ENCODE data around the gene RABEP2. TPM values are rescaled to one million over a fixed set of nuclear protein-coding genes. Genes with fewer than 3 reads are reported as not detected.

Gene RABEP2
- total and polyA plus RNA-seq, 9 of the 15 experiments (the other 6 are each of a cell fraction or from before 2014, with no cell fraction given) = 0.15 to 13.4 (median 3.5) TPM

GRCh38 chr16:28950648-28951409, 25.8 kb upstream of the RABEP2 start, which contains the start of gene NFATC2IP (continued):
- TF ChIP-seq ZNF518B (CRISPR knock-in tag; IDR thresholded peaks at IDR 0.05) (no peak), NR1H2 (CRISPR knock-in tag; IDR thresholded peaks at IDR 0.05) (no peak), NR2C2 (CRISPR knock-in tag; IDR thresholded peaks at IDR 0.05) (no peak), NR2C2 (tag; IDR thresholded peaks at IDR 0.05) (peak; percentile 43; the same call in 1 of the 2 replicates), IRF9 (tag; IDR thresholded peaks at IDR 0.05) (no peak), KLF1 (tag; IDR thresholded peaks at IDR 0.05) (no peak), TAF15 (IDR thresholded peaks at IDR 0.05; ENCODE audit: low read depth, low read length) (no peak), ZBTB26 (CRISPR knock-in tag; IDR thresholded peaks at IDR 0.05) (no peak), CBFA2T3 (IDR thresholded peaks at IDR 0.05) (no peak), ZNF146 (CRISPR knock-in tag; IDR thresholded peaks at IDR 0.05; ENCODE audit: unreplicated experiment) (no peak), OTX1 (CRISPR knock-in tag; IDR thresholded peaks at IDR 0.05) (0 out of 2 replicates have a peak, but pooled peaks have one; percentile 38), CSDE1 (IDR thresholded peaks at IDR 0.05) (no peak), ZNF778 (CRISPR knock-in tag; IDR thresholded peaks at IDR 0.05) (no peak), MEF2D (tag; conservative IDR thresholded peaks at IDR 0.05; ENCODE audit: low read depth) (no peak), ZNF507 (tag; conservative IDR thresholded peaks at IDR 0.05) (no peak), ARID1B (IDR thresholded peaks at IDR 0.05) (no peak), ZNF347 (CRISPR knock-in tag; IDR thresholded peaks at IDR 0.05; ENCODE audit: low read depth) (no peak), SMAD4 (CRISPR knock-in tag; conservative IDR thresholded peaks at IDR 0.05) (peak; percentile 63; the same call in 1 of the 2 replicates)
- TF ChIP-seq, protein P1, sequence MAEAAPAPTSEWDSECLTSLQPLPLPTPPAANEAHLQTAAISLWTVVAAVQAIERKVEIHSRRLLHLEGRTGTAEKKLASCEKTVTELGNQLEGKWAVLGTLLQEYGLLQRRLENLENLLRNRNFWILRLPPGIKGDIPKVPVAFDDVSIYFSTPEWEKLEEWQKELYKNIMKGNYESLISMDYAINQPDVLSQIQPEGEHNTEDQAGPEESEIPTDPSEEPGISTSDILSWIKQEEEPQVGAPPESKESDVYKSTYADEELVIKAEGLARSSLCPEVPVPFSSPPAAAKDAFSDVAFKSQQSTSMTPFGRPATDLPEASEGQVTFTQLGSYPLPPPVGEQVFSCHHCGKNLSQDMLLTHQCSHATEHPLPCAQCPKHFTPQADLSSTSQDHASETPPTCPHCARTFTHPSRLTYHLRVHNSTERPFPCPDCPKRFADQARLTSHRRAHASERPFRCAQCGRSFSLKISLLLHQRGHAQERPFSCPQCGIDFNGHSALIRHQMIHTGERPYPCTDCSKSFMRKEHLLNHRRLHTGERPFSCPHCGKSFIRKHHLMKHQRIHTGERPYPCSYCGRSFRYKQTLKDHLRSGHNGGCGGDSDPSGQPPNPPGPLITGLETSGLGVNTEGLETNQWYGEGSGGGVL (CRISPR knock-in tag; IDR thresholded peaks at IDR 0.05) = no peak
- TF ChIP-seq, protein P2, sequence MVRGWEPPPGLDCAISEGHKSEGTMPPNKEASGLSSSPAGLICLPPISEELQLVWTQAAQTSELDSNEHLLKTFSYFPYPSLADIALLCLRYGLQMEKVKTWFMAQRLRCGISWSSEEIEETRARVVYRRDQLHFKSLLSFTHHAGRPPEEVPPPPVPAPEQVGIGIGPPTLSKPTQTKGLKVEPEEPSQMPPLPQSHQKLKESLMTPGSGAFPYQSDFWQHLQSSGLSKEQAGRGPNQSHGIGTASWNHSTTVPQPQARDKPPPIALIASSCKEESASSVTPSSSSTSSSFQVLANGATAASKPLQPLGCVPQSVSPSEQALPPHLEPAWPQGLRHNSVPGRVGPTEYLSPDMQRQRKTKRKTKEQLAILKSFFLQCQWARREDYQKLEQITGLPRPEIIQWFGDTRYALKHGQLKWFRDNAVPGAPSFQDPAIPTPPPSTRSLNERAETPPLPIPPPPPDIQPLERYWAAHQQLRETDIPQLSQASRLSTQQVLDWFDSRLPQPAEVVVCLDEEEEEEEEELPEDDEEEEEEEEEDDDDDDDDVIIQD (CRISPR knock-in tag; IDR thresholded peaks at IDR 0.05) = no peak
